Superior temporal gyrus (tissue), 1 donor: Measurements from ENCODE around the gene SENP8.
"Not testable (repeated sequence)": the region's sequence is repeated elsewhere in the genome, so short reads cannot be mapped to it uniquely, and the experiment has no call there.

ENCODE experiments used
- DNase-seq: peaks from one replicate; pipeline ENCODE4 v3.0.0-alpha.2; 2016; ENCODE audit errors: extremely low spot score

The SENP8 gene

DNA sequence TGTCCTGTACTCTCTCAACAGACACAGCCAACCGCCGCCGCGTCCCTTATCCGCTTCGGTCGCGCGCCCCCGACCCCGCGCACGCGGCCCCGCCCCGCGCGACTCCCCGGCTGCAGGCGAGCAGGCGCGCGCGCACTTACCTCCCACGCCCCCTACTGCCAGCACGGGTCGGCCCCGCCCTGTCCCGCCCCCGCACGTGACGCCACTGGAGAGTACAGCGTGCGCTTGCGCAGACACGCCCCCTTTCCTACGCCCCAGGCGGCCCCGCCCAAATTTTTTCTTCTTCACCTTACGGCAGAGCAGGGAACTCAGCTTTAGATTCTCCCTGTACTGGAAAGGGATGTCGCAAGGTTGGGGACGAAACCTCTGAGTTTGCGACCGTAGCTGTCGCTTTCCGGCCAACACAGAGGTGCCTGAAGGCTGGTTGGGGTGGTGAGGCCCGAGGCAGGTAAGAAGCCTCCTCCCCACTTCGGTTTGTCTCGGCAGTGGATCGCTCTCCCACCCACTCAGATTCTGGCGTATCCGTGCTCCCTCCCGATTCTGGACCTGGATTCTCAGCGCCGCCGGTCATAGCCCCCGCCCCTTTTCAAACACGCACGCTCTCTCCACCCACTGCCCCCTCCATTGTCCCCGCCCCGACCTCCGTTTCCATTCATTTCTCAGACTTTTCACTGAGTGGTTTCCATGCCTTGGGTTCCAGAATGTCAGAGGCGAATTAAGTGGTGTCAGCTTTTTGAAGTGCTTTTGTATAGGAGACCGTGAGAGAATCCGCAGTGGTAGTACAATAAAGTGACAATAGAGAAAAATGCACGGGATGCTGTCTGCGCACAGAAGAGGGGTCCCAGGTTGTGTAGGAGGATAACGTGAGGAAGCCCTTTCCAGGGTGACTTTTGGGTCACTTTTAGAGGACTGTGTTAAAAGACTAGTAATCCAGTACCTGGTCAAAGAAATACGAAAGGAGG is at the start of gene SENP8, which contains the start of gene MYO9A:
Gene SENP8, plus strand, starts transcription at position 387 of the 962 bp plus-strand sequence. CDS start 21,221 bp downstream, outside the sequence.
Gene MYO9A, minus strand, starts transcription at position 134 of the 962 bp plus-strand sequence. CDS start 71,587 bp downstream, outside the sequence.
- DNase-seq, result peak; percentile 96

DNA sequence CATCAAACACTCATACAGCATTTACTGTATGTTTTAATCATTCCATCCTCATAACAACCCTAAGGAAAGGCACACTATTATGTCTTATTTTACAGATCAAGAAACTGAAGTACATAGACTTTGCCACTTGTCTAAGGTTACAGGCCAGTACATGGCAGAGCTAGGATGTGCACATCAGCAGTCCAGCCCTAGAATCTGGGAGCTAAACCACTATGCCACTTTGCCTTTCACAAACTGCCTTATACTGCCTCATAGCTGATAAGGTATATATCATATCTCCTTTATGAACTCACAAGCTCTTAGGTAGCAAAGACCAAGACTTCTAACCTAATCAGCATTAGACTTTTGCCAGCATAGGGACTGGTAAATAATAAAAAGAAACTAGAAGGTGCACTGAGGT is 49.3 kb upstream of the SENP8 start:
- no peak for DNase-seq

DNA sequence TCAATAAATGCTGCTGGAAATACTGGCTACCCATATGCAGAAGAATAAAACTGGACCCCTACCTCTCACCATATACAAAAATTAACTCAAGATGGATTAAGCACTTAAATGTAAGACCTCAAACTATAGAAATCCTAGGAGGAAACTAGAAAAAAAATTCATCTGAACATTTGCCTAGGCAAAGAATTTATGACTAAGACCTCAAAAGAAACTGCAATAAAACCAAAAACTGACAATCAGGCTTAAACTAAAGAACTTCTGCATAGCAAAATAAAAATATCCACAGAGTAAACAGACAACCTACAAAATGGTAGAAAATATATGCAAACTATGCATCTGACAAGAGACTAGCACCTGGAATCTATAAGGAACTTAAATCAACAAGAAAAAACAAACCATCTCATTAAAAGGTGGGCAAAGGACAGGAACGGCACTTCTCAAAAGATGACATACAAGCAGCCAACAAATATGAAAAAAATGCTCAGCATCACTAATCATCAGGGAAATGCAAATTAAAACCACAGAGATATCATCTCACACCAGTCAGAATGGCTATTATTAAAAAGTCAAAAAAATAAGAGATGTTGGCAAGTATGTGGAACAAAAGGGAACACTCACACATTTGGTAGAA is 47.3 kb upstream of the SENP8 start:
- DNase-seq, result no peak

DNA sequence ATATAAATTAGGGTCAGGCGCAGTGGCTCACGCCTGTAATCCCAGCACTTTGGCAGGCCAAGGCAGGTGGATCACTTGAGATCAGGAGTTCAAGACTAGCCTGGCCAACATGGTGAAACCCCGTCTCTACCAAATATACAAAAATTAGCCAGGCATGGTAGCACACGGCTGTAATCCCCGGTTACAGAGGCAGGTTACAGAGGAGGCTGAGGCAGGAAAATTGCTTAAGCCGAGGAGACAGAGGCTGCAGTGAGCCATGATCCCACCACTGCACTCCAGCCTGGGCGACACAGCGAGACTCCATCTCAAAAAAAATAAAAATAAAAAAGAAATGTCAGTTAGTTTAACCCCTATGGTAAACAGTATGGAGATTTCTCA is 46.8 kb upstream of the SENP8 start:
- DNase-seq, result not testable (repeated sequence)

DNA sequence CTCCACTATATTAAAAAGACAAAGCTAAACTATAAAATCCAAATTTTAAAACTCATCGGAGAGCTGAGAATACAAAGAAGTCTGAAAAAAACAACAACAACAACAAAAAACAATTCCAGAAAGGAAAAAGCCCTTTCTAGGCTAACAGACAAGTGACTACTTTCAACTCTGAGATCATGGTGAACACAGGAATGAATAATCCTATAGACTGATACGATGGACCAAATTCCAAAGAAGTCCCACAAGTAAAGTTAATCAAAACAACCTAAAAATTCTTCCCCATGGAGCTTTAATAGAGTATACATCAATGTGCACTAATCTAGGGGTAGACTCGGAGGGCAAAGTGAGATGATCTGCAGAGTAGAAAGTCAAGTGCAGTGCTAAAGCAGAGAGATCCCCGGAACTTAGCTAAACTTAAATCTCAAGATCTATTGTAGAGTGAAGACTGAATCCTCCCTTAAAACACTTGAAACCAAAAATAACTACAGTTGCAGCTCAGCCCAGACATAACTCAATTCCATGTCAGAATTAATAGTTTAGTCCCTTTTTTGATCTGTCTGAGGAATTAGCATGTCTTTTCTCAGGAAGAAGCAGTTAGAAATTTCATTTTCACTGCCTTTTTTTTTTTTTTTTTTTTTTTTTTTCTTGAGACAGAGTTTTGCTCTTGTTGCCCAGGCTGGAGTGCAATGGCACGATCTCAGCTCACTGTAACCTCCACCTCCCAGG is 43.7 kb upstream of the SENP8 start:
- DNase-seq, result no peak

DNA sequence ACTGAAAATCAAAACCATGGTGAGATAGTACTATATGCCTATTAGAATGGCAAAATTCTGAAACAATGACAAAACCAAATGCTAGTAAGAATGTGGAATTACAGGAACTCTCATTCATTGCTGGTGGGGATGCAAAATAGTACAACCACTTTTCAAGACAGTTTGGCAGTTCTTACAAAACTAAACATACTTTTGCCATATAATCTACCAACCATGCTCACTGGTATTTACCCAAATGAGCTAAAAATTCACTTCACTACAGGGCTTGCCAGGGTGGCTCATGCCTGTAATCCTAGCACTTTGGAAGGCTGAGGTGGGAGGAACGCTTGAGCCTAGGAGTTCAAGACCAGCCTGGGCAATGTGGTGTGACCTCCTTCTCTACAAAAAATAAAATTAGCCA is 40.3 kb upstream of the SENP8 start:
- DNase-seq, result no peak

DNA sequence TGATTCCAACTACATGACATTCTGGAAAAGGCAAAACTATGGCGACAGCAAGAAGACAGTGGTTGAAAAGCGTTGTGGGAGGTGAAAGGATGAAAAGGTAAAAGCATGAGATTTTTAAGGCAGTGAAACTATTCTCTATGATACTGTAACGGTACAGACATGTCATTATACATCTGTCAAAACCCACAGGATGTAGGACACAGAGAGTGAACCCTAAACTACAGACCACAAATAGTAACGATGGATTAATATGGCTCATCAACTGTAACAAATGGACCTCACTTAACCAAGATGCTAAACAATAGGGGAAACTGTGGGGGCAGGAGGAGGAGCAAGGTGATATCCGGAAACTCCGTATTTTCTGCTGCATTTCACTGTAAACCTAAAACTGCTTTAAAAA is 39.3 kb upstream of the SENP8 start:
- no peak for DNase-seq

DNA sequence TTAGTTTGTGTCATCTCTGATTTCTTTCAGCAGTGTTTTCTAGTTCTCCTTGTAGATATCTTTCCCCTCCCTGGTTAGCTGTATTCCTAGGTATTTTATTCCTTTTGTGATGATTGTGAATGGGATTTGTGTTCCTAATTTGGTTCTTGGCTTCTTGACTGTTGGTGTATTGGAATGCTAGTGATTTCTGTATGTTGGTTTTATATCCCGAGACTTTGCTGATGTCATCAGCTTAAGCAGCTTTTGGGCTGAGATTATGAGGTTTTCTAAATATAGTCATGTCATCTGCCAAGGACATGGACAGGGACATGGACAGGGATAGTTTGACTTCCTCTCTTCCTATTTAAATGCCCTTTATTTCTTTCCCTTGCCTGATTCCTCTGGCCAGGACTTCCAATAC is 36.0 kb upstream of the SENP8 start:
- DNase-seq, result no peak

DNA sequence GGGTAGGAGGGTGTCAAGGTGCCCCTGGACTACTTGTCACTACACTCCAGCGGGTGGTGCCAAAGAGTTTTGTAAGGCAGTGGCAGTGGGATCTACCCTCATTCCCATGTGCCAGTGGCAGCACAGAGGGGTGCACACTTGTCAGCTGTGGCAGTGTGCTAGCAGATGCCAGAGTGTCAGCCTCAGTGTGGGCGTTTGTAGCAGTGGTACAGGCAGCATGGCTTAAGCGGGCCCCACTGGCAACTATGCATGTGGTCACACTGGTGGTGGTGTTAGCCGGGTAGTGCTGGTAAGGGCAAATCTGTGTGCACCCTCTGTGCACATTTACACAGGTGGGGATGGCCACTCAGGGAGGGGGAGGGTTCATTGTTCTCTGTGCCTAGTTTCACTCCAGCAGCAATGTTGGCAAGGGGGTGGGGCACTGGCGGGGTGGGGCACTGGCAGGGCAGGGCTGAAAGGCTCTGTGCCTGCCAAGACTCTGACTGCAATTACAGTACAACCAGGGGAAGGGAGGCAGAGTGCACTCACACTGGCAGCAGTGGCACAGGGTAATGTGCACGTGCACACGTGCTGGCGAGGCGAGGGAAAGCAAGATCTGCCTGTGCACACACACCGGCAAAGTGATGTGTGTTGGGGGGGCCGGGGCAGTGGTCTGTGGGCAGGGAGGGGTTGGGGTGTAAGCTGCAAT is 32.0 kb upstream of the SENP8 start:
- DNase-seq, result no peak

DNA sequence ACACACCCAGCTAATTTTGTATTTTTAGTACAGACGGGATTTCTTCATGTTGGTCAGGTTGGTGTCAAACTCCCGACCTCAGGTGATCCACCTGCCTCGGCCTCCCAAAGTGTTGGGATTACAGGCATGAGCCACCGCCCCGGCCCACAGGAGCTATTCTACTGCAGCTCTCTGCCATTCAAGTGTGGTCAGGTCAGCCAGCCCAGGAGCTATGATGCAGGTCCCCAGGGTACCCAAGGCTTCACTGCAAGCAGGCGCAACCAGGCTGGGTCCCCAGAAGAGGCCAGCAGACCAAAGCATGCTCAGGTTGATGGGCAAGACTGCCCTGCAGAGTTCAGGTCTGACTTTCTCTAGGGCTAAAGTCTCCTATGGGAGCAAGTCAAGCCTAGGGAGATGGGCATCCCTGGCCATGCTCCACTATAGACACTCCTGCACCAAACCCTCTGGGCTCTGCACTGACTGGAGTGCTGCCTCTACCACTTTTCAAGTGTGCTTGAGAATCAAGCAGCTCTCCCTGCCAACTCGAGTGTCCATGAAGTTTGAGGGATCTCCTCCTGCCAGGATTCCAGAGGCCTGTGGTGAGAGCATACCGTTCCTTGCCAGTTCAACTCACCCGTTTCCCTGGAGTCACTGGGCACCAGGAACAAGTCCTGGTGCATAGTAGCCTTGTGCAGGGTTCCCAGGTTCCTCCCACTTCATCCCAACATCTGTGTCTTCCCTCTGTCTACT is 31.1 kb upstream of the SENP8 start:
- no peak for DNase-seq

DNA sequence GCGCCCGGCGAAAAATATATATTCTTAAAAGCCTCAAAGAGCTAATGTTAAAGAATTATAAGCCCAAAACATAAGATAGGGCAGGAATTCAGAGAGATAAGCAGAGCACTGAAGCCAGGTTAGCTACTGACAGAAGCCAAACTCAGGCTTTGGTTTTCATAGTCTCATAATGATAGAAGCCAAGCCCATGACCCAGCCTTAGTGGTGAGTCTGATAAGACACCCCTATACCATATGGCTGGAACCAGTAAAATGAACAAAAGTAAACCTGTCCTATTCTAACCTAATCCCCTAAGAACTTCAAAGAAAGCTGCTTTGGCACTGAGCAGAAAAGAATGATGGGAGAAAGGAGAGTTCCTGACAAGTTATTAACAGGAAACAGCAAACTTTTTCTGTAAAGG is 26.2 kb upstream of the SENP8 start:
- no peak for DNase-seq

DNA sequence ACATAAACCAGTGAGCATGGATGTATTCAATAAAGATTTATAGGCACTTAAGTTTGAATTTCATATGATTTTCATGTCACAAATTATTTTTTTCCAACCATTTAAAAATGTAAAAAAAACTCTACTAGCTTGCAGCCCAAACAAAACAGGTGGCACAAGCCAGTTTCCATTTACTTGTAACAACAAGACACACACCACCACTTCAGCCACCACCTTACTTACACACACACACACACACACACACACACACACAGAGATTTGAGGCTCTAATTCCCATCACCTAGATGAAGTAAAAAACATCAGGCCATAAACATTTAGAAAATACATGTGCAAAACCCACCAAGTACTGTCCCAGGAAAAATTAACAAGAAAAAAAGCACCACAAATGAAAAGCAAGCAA is 25.5 kb upstream of the SENP8 start:
- DNase-seq, result no peak

DNA sequence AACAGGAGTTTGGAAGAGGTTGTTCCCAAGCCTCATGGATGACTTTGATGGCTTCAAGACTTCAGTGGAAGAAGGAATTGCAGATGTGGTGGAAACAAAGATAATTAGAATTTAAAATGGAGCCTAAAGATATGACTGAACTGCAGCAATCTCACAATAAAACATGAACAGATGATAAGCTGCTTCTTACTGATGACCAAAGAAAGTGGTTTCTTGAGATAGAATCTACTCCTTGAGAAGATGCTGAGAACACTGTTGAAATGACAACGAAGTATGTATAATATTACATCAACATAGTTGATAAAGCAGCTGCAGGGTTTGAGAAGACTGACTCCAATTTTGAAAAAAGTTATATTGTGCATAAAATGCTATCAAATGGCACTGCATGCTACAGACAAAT is 21.4 kb upstream of the SENP8 start:
- DNase-seq, result no peak

DNA sequence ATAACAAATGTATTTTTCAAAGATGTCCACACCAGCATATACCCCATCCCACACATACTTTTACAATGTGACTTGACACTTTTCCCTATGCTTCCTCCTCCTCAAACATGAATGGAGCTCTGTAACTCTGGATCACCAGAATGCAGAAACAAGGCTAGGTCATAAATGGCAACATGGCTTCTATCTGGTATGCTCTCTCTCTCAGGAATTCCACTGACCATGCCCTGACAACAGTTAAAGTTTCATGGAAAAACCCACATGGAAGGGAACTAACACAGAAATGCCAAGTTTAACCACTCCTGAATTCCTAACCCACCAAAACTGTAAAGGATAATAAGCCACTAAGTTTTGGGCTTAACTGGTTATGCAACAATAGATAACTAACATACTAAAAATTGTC is 20.2 kb upstream of the SENP8 start:
- no peak for DNase-seq

DNA sequence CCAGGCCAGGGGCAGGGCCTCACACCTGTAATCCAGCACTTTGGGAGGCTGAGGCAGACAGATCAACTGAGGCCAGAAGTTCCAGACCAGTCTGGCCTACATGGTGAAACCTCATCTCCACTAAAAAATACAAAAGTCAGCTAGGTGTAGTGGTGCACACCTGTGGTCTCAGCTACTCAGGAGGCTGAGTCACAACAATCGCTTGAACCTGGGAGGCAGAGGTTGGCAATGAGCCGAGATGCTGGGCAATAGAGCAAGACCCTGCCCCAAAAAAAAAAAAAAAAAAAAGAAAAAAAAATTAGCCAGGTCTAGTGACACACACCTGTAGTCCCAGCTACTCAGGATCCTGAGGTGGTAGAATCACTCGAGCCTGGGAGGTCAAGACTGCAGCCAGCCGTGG is 19.0 kb upstream of the SENP8 start:
- no peak for DNase-seq

DNA sequence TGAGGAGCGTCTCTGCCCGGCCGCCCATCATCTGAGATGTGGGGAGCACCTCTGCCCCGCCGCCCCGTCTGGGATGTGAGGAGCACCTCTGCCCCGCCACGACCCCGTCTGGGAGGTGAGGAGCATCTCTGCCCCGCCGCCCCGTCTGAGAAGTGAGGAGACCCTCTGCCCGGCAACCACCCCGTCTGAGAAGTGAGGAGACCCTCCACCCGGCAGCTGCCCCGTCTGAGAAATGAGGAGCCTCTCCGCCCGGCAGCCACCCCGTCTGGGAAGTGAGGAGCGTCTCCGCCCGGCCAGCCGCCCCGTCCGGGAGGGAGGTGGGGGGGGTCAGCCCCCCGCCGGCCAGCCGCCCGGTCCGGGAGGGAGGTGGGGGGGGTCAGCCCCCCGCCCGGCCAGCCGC is 17.7 kb upstream of the SENP8 start:
- not testable (repeated sequence) for DNase-seq

DNA sequence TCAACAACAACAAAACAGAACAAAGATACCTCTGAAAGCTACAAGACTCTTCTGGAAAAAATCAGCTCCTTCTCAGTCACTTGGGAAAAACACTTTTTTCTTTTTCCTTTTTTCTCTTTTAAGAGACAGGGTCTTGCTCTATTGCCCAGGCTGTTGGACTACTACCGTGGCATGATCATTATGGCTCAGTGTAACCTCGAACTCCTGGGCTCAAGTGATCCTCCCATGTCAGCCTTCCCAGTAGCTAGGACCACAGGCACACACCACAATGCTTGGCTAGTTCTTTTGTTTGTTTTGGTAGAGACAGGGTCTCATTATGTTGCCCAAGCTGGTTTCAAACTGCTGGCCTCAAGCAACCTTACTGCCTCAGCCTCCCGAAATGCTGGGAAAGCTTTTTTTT is 13.1 kb upstream of the SENP8 start:
- no peak for DNase-seq

DNA sequence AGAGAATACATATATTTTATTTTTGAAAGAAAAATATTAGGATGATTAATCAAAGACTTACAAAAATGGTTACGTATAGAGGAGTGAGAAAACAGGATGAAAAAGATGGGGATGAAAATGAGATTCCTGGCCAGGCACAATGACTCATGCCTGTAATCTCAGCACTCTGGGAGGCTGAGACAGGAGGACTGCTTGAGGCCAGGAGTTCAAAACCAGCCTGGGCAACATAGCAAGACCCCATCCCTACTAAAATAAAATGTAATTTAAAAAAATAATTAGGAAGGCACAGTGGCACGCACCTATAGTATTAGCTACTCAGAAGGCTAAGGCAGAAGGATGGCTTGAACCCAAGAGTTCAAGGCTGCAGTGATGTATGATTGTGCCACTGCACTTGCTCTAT is 12.1 kb upstream of the SENP8 start:
- DNase-seq, result no peak

DNA sequence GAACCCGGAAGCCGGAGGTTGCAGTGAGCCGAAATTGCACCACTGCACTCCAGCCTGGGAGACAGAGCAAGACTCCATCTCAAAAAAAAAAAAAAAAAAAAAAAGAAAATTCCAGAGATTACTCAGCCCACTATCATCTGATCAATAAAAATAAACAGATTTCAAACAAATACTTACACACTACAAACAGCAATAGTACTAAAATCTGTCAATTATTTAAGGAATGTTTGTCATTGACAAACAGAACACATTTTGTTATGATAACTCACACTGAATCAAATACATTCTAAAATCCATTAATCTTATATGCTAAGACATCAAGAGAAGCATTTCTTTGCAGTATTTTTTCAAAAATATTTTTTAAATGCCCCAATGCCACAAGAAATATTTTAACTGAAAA is 7.8 kb upstream of the SENP8 start:
- DNase-seq, result no peak

DNA sequence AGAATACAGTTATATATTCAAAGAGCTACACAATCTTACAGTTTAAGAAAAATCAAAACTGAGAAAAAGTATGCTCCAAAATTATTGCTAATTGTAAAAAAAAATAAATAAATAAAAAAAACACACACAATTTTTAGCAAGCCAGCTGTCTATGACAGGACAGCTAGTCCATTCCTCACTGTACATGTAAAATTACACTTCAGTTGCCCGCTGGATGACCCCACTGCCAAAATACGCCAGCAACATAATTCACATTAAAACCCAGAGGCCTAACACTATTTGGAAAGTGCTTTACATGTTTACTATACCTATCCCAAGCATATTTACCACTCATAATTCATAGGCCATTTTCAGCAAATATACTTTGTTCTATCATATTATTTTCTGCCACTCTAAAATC is 6.1 kb upstream of the SENP8 start:
- no peak for DNase-seq

DNA sequence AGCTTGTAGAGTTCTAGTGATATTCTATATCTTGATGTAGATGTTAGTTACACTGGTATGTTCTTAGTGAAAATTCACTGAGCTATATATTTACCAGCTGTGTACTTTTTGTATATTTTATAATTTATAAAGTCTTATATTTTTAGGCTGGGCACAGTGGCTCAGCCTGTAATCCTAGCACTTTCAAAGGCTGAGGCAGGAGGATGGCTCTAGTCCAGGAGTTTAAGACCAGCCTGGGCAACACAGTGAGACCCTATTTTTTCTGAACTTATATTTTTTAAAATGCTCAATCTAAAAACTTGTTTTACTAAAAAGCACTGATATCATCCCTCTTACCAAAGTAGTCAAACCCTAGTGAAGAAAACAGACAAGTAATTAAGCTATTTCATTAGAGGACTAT is 5.4 kb upstream of the SENP8 start:
- no peak for DNase-seq
